Measurements from ENCODE around the gene SPAG16. TPM values are rescaled to one million over a fixed set of nuclear protein-coding genes. Genes with fewer than 3 reads are reported as not detected.

Gene SPAG16
- total and polyA plus RNA-seq, 2 donors (not counting 1 experiment from before 2014, with no cell fraction given): 3.4 to 8.6 TPM

- no peak overlapping the region for H3K4me3 ChIP-seq (ENCODE audit: control extremely low read depth in 1 of 5, extremely low read depth in 1 of 5, insufficient read depth in 1 of 5, low read depth in 2 of 5, low read length in 4 of 5)
- no peaks in the 10 kb centered on the region for H3K4me1 ChIP-seq (ENCODE audit: control insufficient read depth in 2 of 2, insufficient read depth in 2 of 2, low read length in 2 of 2)
- no peaks in the 10 kb centered on the region for H4K20me1 ChIP-seq (ENCODE audit: control insufficient read depth, insufficient read depth, low read length, poor library complexity, severe bottlenecking)
- WGBS (ENCODE audit: insufficient coverage): no CpG with 5 or more reads among the region's 1 CpG
- Mint-ChIP-seq H3K4me1 (no peaks in the 10 kb centered on the region), H3K9me3 (ENCODE audit: insufficient read depth) (no peaks in the 10 kb centered on the region), H3K27ac (no peak overlapping the region), H3K4me3 (no peak overlapping the region), H3K27me3 (no peaks in the 10 kb centered on the region)
- CTCF ChIA-PET: interaction anchor here (0.7 kb wide), 1 partner anchor 143 kb away, joined by 3 read pairs; no protein-coding TSS in a partner anchor
- H3K4me2 ChIP-seq (replicated peaks; ENCODE audit: low read depth, low read length, poor library complexity, severe bottlenecking): no peak overlapping the region
- POLR2A ChIA-PET: no interaction called here
- peaks cover 0 to under 1% (median 0%) of the 10 kb centered on the region in 4 experiments for H3K27me3 ChIP-seq (replicated peaks in 1 of 4; ENCODE audit: control extremely low read depth in 1 of 4, control insufficient read depth in 3 of 4, insufficient read depth in 4 of 4, low read length in 3 of 4)
- no peaks in the 10 kb centered on the region for H3K36me3 ChIP-seq (replicated peaks in 1 of 2; ENCODE audit: control extremely low read depth in 1 of 2, control insufficient read depth in 1 of 2, extremely low read depth in 1 of 2, insufficient read depth in 2 of 2, low read length in 1 of 2)
- H3K27ac ChIP-seq (ENCODE audit: low read length in 2 of 2): no peak overlapping the region
- TF ChIP-seq EZH2 (IDR thresholded peaks at IDR 0.05; ENCODE audit: borderline replicate concordance, insufficient read depth, low read depth, low read length, poor library complexity, severe bottlenecking): no peak
- TF ChIP-seq, protein P1, sequence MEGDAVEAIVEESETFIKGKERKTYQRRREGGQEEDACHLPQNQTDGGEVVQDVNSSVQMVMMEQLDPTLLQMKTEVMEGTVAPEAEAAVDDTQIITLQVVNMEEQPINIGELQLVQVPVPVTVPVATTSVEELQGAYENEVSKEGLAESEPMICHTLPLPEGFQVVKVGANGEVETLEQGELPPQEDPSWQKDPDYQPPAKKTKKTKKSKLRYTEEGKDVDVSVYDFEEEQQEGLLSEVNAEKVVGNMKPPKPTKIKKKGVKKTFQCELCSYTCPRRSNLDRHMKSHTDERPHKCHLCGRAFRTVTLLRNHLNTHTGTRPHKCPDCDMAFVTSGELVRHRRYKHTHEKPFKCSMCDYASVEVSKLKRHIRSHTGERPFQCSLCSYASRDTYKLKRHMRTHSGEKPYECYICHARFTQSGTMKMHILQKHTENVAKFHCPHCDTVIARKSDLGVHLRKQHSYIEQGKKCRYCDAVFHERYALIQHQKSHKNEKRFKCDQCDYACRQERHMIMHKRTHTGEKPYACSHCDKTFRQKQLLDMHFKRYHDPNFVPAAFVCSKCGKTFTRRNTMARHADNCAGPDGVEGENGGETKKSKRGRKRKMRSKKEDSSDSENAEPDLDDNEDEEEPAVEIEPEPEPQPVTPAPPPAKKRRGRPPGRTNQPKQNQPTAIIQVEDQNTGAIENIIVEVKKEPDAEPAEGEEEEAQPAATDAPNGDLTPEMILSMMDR (IDR thresholded peaks at IDR 0.05): no peak
- intact Hi-C loops (cut with micrococcal nuclease): no loop called here
- H2AFZ ChIP-seq (ENCODE audit: insufficient read depth, low read depth, low read length, poor library complexity, severe bottlenecking): no peak overlapping the region
- H3K9ac ChIP-seq (ENCODE audit: low read length): no peak overlapping the region
- no peaks in the 10 kb centered on the region for H3K9me3 ChIP-seq (ENCODE audit: control extremely low read depth in 1 of 3, control insufficient read depth in 2 of 3, insufficient read depth in 1 of 3, low read length in 2 of 3)
- no peak for ATAC-seq (ENCODE audit: low read depth)
- no peak for DNase-seq
- H3K79me2 ChIP-seq (ENCODE audit: control insufficient read depth, insufficient read depth, low read length): no peaks in the 10 kb centered on the region
Observed at GRCh38 chr2:213261237-213261636, 23.0 kb upstream of the SPAG16 start.

DNA sequence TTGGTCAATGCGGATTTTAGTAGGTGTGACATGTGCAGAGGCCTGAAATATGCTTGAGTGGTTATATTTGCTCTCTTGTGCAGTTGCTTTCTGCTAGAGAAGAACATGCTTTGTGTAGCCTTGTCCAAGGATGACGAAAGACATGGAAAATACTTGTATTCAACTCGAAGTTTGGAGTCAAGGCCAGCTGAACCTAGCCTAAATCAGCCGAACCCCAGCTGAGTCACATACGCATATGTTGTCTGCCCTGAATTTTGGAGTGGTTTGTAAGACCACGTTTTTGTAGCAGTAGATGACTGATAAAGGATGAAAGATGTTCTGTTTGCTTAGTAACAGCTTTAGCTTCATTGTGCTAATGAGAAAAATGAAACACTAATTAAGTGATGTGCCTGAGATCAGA is 22.5 kb upstream of the SPAG16 start:
- no peaks in the 10 kb centered on the region for H3K36me3 ChIP-seq (replicated peaks in 1 of 2; ENCODE audit: control extremely low read depth in 1 of 2, control insufficient read depth in 1 of 2, extremely low read depth in 1 of 2, insufficient read depth in 2 of 2, low read length in 1 of 2)
- H4K20me1 ChIP-seq (ENCODE audit: control insufficient read depth, insufficient read depth, low read length, poor library complexity, severe bottlenecking): no peaks in the 10 kb centered on the region
- H3K27me3 ChIP-seq (replicated peaks in 1 of 4; ENCODE audit: control extremely low read depth in 1 of 4, control insufficient read depth in 3 of 4, insufficient read depth in 4 of 4, low read length in 3 of 4): peaks cover 0 to 2% (median 0%) of the 10 kb centered on the region in 4 experiments
- Mint-ChIP-seq H3K27ac (no peak overlapping the region), H3K4me3 (no peak overlapping the region), H3K9me3 (ENCODE audit: insufficient read depth) (no peaks in the 10 kb centered on the region), H3K27me3 (no peaks in the 10 kb centered on the region), H3K4me1 (no peaks in the 10 kb centered on the region)
- H3K27ac ChIP-seq (ENCODE audit: low read length in 2 of 2): no peak overlapping the region
- TF ChIP-seq EZH2 (IDR thresholded peaks at IDR 0.05; ENCODE audit: borderline replicate concordance, insufficient read depth, low read depth, low read length, poor library complexity, severe bottlenecking): no peak
- TF ChIP-seq, protein P1 (IDR thresholded peaks at IDR 0.05): no peak
- no peaks in the 10 kb centered on the region for H3K9me3 ChIP-seq (ENCODE audit: control extremely low read depth in 1 of 3, control insufficient read depth in 2 of 3, insufficient read depth in 1 of 3, low read length in 2 of 3)
- WGBS (ENCODE audit: insufficient coverage): 93% methylated on average over 5 of the region's 6 CpGs
- H3K4me3 ChIP-seq (ENCODE audit: control extremely low read depth in 1 of 5, extremely low read depth in 1 of 5, insufficient read depth in 1 of 5, low read depth in 2 of 5, low read length in 4 of 5): no peak overlapping the region
- ChIA-PET POLR2A (no interaction called here), CTCF (no interaction called here)
- no peaks in the 10 kb centered on the region for H3K79me2 ChIP-seq (ENCODE audit: control insufficient read depth, insufficient read depth, low read length)
- DNase-seq (no peak), ATAC-seq (ENCODE audit: low read depth) (no peak)
- no peaks in the 10 kb centered on the region for H3K4me1 ChIP-seq (ENCODE audit: control insufficient read depth in 2 of 2, insufficient read depth in 2 of 2, low read length in 2 of 2)
- intact Hi-C loops (cut with micrococcal nuclease): no loop called here
- H2AFZ ChIP-seq (ENCODE audit: insufficient read depth, low read depth, low read length, poor library complexity, severe bottlenecking): no peak overlapping the region
- no peak overlapping the region for H3K4me2 ChIP-seq (replicated peaks; ENCODE audit: low read depth, low read length, poor library complexity, severe bottlenecking)
- no peak overlapping the region for H3K9ac ChIP-seq (ENCODE audit: low read length)

All from B cell (primary cell).